Urinary bladder (tissue), 4 donors: Measurements from ENCODE around the gene QPRT. TPM values are rescaled to one million over a fixed set of nuclear protein-coding genes. Genes with fewer than 3 reads are reported as not detected.
A peak's percentile ranks its signal among the peaks of the same experiment; 100 is the strongest.
"Not testable (repeated sequence)": the region's sequence is repeated elsewhere in the genome, so short reads cannot be mapped to it uniquely, and the experiment has no call there.

Experiments
- DNase-seq: peaks from one replicate; pipeline ENCODE4 v3.0.0-alpha.2; 2015; ENCODE audit errors: extremely low spot score
- H3K27ac ChIP-seq: one replicate; pipeline ENCODE4 v1.5.1; 2013; ENCODE audit warnings: low read depth, mild to moderate bottlenecking, moderate library complexity
- H3K36me3 ChIP-seq: one replicate; pipeline ENCODE4 v1.6.1; 2013; ENCODE audit warnings: mild to moderate bottlenecking, moderate library complexity; ENCODE audit not compliant: insufficient read depth
- H3K4me1 ChIP-seq: one replicate; pipeline ENCODE4 v1.6.1; 2013; ENCODE audit warnings: mild to moderate bottlenecking, moderate library complexity; ENCODE audit not compliant: insufficient read depth
- H3K4me3 ChIP-seq: one replicate; pipeline ENCODE4 v1.5.1; 2013; ENCODE audit warnings: low read depth, low read length
- WGBS: extraction: QIAGEN DNeasy Blood & Tissue Kit; methylation state at CpG from one replicate; pipeline ENCODE4 v1.1.7; 2013; 5-methylcytosine and 5-hydroxymethylcytosine counted together
- polyA plus RNA-seq: library from polyadenylated mRNA; stranded (reverse); fragments of 200-250 nt; gene quantifications from one replicate; pipeline ENCODE4 v1.2.3, GENCODE V29; 2013
- total RNA-seq: library from RNA; depleted of rRNA; stranded (reverse); fragments of >200 nt; gene quantifications from one replicate; pipeline ENCODE4 v1.2.3, GENCODE V29; 2014
- donor health status: healthy with polysubstance abuse.
- donor health status: healthy.

QPRT gene
- total and polyA plus RNA-seq, 2 donors = 13.8 to 20.0 TPM

GRCh38 chr16:29667322-29667610 lies 11.7 kb upstream of the QPRT start:
- not testable (repeated sequence) for DNase-seq, H3K27ac ChIP-seq, H3K4me3 ChIP-seq, H3K4me1 ChIP-seq, H3K36me3 ChIP-seq
- WGBS = 91% methylated on average over 6 of the region's 6 CpGs

DNA sequence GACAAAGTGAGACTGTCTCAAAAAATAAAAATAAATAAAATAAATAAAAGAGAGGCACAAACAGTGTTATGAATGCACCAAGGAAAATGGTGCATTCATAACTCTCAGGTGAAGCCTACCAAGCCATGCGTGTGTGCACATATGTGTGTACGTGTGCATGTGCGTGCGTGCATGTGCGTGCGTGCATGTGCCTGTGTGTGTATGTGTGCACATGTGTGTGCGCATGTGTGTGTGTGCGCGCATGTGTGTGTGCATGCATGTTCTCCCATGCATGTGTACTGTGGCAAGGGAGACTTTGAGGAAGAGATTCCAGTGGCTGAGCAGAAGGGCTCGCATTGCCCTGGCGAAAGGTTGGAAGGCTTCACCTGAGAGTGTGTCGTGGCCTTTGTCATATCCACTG lies 11.2 kb upstream of the QPRT start:
- WGBS = 97% methylated on average over 12 of the region's 12 CpGs
- H3K36me3 ChIP-seq = no peaks in the 10 kb centered on the region
- no peak overlapping the region for H3K4me3 ChIP-seq
- DNase-seq = no peak
- no peak overlapping the region for H3K27ac ChIP-seq
- no peaks in the 10 kb centered on the region for H3K4me1 ChIP-seq

- DNase-seq = no peak
- WGBS = 93% methylated on average over 3 of the region's 3 CpGs
- Histone ChIP-seq H3K27ac (no peak overlapping the region), H3K4me1 (no peaks in the 10 kb centered on the region), H3K36me3 (no peaks in the 10 kb centered on the region), H3K4me3 (no peak overlapping the region)
Measured at GRCh38 chr16:29668267-29668666, 10.7 kb upstream of the QPRT start.

- Histone ChIP-seq H3K27ac (no peak overlapping the region), H3K4me1 (no peaks in the 10 kb centered on the region), H3K4me3 (no peak overlapping the region), H3K36me3 (no peaks in the 10 kb centered on the region)
- 96% methylated on average over 6 of the region's 6 CpGs for WGBS
- DNase-seq = no peak
Measured at GRCh38 chr16:29673501-29673900, 5.5 kb upstream of the QPRT start.

DNA sequence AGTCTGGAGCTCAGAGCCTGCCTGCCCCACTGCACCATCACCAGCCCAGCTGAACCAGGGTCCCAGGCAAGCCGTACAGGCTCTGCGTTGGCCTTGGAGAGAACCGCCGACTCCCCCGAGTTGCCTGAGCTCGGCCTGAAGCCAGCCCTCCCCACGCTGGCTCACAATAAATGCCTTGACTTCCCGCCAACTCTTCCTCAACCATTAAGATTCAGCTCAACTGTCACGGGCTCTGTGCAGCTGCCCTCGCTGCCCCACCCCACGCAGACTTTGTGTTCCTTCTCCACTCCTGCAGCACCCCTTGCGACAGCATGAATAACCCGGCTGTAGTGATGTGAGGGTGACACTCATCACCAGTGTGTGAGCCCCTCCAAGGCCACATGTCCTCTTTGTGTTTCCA lies 4.8 kb upstream of the QPRT start:
- WGBS = 15% methylated on average over 13 of the region's 13 CpGs
- no peaks in the 10 kb centered on the region for H3K4me1 ChIP-seq
- peak; percentile 42 for DNase-seq
- H3K4me3 ChIP-seq = no peak overlapping the region
- no peak overlapping the region for H3K27ac ChIP-seq
- H3K36me3 ChIP-seq = no peaks in the 10 kb centered on the region

DNA sequence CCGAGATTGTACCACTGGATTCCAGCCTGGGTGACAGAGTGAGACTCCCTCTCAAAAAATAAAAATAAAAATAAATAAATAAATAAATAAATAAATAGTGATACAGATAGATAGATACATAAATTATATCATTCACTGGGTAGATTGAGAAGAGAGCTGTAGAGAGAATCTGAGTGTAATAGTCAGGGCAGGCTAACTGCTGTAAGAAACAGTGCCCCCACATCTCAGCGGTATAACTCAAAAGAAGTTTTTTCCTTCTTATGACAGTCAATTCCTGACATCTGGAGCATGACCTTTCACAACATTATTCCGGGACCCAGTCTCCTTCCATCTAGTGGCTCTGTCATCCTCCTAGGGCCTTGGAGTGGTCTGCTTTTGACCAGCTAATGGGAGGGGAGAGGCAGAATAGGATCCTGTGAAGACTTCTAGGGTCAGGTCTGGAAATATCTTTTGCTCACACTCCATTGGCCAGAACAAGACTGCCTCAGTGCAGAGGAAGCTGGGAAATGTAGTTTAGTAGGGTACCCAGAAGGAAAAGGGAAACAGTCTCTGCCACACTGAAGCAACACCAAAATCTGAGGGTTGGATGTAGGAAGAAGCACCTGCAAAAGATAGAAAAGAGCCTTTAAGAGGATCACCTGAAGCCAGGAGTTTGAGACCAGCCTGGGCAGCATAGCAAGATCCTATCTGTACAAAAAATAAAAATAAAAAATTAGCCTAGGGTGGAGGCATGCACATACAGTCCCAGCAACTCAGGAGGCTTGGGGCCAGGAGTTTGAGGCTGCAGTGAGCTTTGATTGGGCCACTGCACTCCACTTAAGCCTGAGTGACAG lies 3.0 kb upstream of the QPRT start:
- no peaks in the 10 kb centered on the region for H3K36me3 ChIP-seq
- H3K27ac ChIP-seq = no peak overlapping the region
- H3K4me1 ChIP-seq = no peaks in the 10 kb centered on the region
- no peak overlapping the region for H3K4me3 ChIP-seq
- no peak for DNase-seq
- 69% methylated on average over 3 of the region's 3 CpGs for WGBS

DNA sequence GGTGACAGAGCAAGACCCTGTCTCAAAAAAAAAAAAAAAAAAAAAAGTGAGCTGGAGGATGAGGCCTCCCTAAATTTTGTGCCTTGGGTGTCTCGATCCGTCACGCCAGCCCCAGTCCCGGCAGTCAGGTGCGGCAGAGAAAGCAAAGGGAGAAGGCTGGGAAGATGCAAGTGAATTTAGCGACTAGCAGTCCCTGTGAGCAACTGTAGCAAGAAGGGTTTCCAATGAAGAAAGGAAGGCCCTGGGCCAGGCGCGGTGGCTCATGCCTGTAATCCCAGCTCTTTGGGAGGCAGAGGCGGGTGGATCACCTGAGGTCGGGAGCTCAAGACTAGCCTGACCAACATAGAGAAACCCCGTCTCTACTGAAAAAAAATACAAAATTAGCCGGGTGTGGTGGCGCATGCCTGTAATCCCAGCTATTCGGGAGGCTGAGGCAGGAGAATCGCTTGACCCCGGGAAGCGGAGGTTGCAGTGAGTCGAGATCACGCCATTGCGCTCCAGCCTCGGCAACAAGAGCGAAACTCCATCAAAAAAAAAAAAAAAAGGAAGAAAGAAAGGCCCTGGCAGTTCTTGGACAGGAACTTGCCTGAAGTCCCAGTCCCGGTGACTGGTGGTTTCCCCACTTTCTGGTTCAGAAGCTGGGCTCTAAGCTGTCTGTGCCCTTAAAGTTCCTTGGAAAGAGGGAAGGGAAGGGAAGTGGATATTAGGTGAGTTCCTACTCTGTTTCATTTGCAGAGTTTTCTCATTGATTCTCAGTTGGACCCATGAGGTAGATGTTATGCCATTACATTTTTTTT lies 1.8 kb upstream of the QPRT start:
- Histone ChIP-seq H3K4me1 (no peaks in the 10 kb centered on the region), H3K27ac (no peak overlapping the region), H3K36me3 (no peaks in the 10 kb centered on the region), H3K4me3 (no peak overlapping the region)
- no peak for DNase-seq
- 94% methylated on average over 23 of the region's 23 CpGs for WGBS

DNA sequence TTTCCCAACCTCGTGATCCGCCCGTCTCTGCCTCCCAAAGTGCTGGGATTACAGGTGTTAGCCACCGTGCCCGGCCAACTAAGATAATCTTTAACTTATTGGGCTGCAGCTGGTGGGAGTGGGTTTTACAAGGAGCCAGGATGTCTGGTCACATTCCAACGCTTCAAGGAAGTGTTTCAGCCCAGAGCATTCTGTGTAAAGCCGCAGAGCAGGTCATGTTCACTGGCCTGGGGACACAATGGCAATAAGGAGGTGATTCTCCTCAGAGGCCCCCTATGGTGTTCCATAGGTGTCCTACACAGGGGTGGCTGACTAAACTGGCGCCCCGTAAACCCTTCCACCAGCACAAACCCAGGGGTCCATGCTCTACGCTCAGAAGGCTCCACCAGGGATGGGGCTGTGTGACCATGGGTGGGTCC lies 1.2 kb downstream of the QPRT start:
- Histone ChIP-seq H3K36me3 (no peaks in the 10 kb centered on the region), H3K27ac (no peak overlapping the region), H3K4me3 (no peak overlapping the region), H3K4me1 (no peaks in the 10 kb centered on the region)
- 48% methylated on average over 10 of the region's 10 CpGs for WGBS
- DNase-seq = no peak

DNA sequence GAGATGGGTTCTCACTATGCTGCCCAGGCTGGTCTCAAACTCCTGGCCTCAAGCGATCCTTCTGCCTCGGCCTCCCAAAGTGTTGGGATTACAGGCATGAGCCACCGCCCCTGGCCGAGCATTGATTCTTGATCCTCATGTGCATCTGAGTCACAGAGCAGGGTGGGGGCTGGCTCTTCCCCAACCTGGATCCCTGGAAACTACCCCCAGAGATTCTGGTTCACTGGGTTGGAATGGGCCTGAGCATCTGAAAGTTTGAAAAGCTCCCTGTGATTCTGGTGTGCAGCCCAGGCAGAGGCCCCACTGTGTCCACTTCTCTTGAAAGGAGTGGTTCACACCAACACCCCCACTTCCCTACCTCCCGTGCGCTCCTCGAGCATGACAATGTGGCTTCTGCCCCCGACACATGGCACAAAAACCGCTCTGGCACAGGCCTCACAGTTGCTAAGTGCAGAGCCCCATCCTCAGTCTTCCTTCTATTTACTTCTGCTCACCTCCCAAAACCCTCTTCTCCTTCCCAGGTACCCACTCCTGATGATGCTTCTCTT lies 4.6 kb downstream of the QPRT start:
- WGBS = 89% methylated on average over 9 of the region's 9 CpGs
- H3K4me3 ChIP-seq = no peak overlapping the region
- no peak overlapping the region for H3K27ac ChIP-seq
- H3K36me3 ChIP-seq = no peaks in the 10 kb centered on the region
- H3K4me1 ChIP-seq = no peaks in the 10 kb centered on the region
- no peak for DNase-seq

GRCh38 chr16:29684679-29685078 lies 5.7 kb downstream of the QPRT start:
- H3K4me3 ChIP-seq = no peak overlapping the region
- no peak for DNase-seq
- no peaks in the 10 kb centered on the region for H3K4me1 ChIP-seq
- no peak overlapping the region for H3K27ac ChIP-seq
- no peaks in the 10 kb centered on the region for H3K36me3 ChIP-seq
- WGBS = 92% methylated on average over 10 of the region's 10 CpGs

- H3K4me1 ChIP-seq = no peaks in the 10 kb centered on the region
- no peak overlapping the region for H3K4me3 ChIP-seq
- no peak for DNase-seq
- H3K36me3 ChIP-seq = no peaks in the 10 kb centered on the region
- 82% methylated on average over 9 of the region's 9 CpGs for WGBS
- no peak overlapping the region for H3K27ac ChIP-seq
Measured at GRCh38 chr16:29686740-29687332, 7.9 kb downstream of the QPRT start.

GRCh38 chr16:29687755-29688154 lies 8.8 kb downstream of the QPRT start:
- no peaks in the 10 kb centered on the region for H3K4me1 ChIP-seq
- H3K27ac ChIP-seq = no peak overlapping the region
- 71% methylated on average over 2 of the region's 2 CpGs for WGBS
- no peaks in the 10 kb centered on the region for H3K36me3 ChIP-seq
- no peak overlapping the region for H3K4me3 ChIP-seq
- no peak for DNase-seq

- WGBS = 89% methylated on average over 5 of the region's 5 CpGs
- Histone ChIP-seq H3K36me3 (no peaks in the 10 kb centered on the region), H3K27ac (no peak overlapping the region), H3K4me1 (no peaks in the 10 kb centered on the region), H3K4me3 (no peak overlapping the region)
- no peak for DNase-seq
Measured at GRCh38 chr16:29688172-29688571, 9.2 kb downstream of the QPRT start.
